ENCODE results near the gene RIPK4. TPM values are rescaled to one million over a fixed set of nuclear protein-coding genes. Genes with fewer than 3 reads are reported as not detected.
"Not testable (repeated sequence)": the region's sequence is repeated elsewhere in the genome, so short reads cannot be mapped to it uniquely, and the experiment has no call there.

Gene RIPK4
- total RNA-seq, 1 experiment from 2014 or later = not detected

GRCh38 chr21:41798326-41798725, 31.5 kb upstream of the RIPK4 start:
- DNase-seq (ENCODE audit: low spot score) = no peak
- in situ Hi-C loops (cut with HindIII; ENCODE audit: low sequenced_read_pairs) = no loop called here

GRCh38 chr21:41796476-41797080, 29.7 kb upstream of the RIPK4 start:
- in situ Hi-C loops (cut with HindIII; ENCODE audit: low sequenced_read_pairs) = no loop called here
- no peak for DNase-seq (ENCODE audit: low spot score)

DNA sequence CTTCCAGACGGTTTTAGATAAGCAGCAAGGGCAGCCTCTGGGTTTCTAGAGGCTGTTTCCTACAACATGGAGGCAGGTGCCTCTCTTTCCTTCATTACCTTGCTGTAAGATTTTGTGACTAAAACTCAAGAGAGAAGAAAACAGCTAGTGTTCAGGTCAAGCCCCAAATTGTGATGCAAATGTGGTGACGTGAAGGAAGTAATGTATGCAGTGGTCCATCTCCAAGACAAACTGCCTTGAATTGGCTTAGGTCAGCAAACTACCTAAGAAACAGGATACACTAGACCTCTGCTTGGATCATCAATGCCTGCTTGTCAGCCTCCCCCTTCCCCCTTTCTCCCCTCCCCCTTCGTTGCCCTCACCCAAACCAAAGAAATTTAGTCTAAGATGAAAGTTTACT, 28.9 kb upstream of the RIPK4 start:
- in situ Hi-C loops (cut with HindIII; ENCODE audit: low sequenced_read_pairs) = no loop called here
- no peak for DNase-seq (ENCODE audit: low spot score)

GRCh38 chr21:41794600-41794999, 27.7 kb upstream of the RIPK4 start:
- in situ Hi-C loops (cut with HindIII; ENCODE audit: low sequenced_read_pairs) = no loop called here
- DNase-seq (ENCODE audit: low spot score) = no peak

GRCh38 chr21:41792711-41793110, 25.9 kb upstream of the RIPK4 start:
- in situ Hi-C loops (cut with HindIII; ENCODE audit: low sequenced_read_pairs) = no loop called here
- DNase-seq (ENCODE audit: low spot score) = no peak

GRCh38 chr21:41786509-41786987, 19.7 kb upstream of the RIPK4 start:
- no peak for DNase-seq (ENCODE audit: low spot score)
- in situ Hi-C loops (cut with HindIII; ENCODE audit: low sequenced_read_pairs) = no loop called here

DNA sequence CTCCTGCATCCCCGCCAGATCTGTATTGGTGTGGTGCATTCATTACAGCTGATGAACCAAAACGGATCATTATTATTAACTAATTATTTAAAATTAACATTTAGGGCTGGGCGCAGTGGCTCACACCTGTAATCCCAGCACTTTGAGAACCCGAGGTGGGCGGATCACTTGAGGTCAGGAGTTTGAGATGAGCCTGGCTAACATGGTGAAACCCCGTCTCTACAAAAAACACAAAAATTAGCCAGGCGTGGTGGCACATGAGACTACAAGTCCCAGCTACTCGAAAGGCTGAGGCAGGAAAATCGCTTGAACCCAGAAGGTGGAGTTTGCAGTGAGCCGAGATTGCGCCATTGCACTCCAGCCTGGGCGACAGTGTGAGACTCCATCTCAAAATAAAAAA, 18.4 kb upstream of the RIPK4 start:
- in situ Hi-C loops (cut with HindIII; ENCODE audit: low sequenced_read_pairs); DNase-seq (ENCODE audit: low spot score): not testable (repeated sequence)

- in situ Hi-C loops (cut with HindIII; ENCODE audit: low sequenced_read_pairs) = no loop called here
- DNase-seq (ENCODE audit: low spot score) = no peak
Observed at GRCh38 chr21:41784456-41785102, 17.7 kb upstream of the RIPK4 start.

- no peak for DNase-seq (ENCODE audit: low spot score)
- in situ Hi-C loops (cut with HindIII; ENCODE audit: low sequenced_read_pairs) = no loop called here
Observed at GRCh38 chr21:41783476-41784180, 16.8 kb upstream of the RIPK4 start.

DNA sequence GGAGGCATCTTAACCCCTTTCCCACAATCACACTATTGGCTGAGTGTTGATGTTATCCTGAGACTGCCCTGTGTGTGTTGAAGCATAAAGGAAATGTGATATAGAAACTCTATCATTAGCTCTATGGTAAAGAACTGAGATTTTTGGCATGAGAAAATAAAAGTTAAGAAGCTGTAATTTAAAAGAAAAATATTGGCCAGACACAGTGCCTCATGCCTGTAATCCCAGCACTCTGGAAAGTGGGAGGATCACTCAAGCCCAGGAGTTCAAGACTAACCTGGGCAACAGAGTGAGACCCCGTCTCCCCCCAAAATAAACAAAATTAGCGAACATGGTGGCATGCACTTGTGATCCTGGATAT, 14.2 kb upstream of the RIPK4 start:
- in situ Hi-C loops (cut with HindIII; ENCODE audit: low sequenced_read_pairs) = no loop called here

GRCh38 chr21:41780337-41781049, 13.6 kb upstream of the RIPK4 start:
- in situ Hi-C loops (cut with HindIII; ENCODE audit: low sequenced_read_pairs) = no loop called here

More for the DNA sequence above, 14.2 kb upstream of the RIPK4 start:
- DNase-seq (ENCODE audit: low spot score) = no peak

DNA sequence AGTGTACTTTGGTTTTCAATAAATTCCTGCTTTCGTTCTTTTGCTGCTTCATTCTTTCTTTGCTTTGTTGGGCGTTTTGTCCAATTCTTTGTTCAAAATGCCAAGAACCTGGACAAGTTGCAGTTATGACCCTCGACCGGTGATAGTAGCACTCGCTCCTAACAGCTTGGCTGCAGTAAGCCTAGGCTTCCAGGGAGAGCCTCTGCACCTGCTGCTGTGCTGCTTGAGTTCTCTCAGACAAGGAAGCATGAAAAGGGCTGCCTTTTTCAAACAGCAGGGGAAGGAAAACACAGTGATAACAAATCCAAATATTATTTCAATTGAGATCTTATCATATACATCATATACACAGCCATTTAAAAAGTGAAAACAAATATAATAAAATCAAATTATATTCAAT, 12.8 kb upstream of the RIPK4 start:
- DNase-seq (ENCODE audit: low spot score) = no peak
- in situ Hi-C loops (cut with HindIII; ENCODE audit: low sequenced_read_pairs) = no loop called here

More at GRCh38 chr21:41780337-41781049, 13.6 kb upstream of the RIPK4 start:
- no peak for DNase-seq (ENCODE audit: low spot score)

- in situ Hi-C loops (cut with HindIII; ENCODE audit: low sequenced_read_pairs) = no loop called here
- DNase-seq (ENCODE audit: low spot score) = no peak
Observed at GRCh38 chr21:41778930-41779600, 12.2 kb upstream of the RIPK4 start.

GRCh38 chr21:41777951-41778815, 11.3 kb upstream of the RIPK4 start:
- in situ Hi-C loops (cut with HindIII; ENCODE audit: low sequenced_read_pairs) = no loop called here
- peak; percentile 66 for DNase-seq (ENCODE audit: low spot score)

DNA sequence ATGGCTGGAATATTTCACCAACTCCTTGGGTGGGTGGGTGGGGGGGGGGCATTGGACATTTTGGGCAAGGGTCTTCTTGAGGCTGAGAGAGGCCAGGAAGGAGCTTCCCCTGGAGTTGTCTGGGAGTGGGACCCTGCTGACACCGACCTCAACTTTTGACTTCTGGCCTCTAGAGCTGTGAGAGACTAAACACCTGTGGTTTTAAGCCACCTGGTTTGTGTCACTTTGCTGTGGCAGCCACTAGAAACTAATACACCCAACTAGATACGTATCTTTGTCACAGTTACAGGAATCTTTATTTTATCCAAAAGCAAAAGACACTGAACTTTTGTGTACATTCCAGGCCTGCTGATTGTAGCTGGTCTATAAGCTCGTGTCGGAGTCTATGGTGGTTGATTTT, 9.9 kb upstream of the RIPK4 start:
- in situ Hi-C loops (cut with HindIII; ENCODE audit: low sequenced_read_pairs) = no loop called here
- DNase-seq (ENCODE audit: low spot score) = no peak

DNA sequence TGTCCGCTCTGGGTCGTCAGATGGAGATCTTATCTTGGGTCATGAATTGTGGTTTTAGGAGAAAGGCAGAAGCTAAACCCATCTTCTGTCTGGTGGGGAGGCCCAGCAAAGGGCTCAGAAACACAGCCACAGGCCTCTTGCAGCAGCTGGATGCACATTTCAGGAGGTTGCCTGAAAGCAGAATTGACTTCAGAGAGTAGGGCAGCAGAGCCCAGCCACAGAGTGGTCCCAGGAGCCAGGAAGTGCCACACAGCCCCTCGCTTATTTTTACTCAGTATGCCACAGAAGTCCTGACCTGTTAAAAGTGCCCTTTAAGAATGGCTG, 8.3 kb upstream of the RIPK4 start:
- no peak for DNase-seq (ENCODE audit: low spot score)
- in situ Hi-C loops (cut with HindIII; ENCODE audit: low sequenced_read_pairs) = no loop called here

- in situ Hi-C loops (cut with HindIII; ENCODE audit: low sequenced_read_pairs) = no loop called here
- no peak for DNase-seq (ENCODE audit: low spot score)
Observed at GRCh38 chr21:41774467-41775148, 7.8 kb upstream of the RIPK4 start.
